CD8-positive, alpha-beta memory T cell (primary cell): ENCODE results near the gene MX2. TPM values are rescaled to one million over a fixed set of nuclear protein-coding genes. Genes with fewer than 3 reads are reported as not detected.

Source experiments
- CTCF ChIA-PET: fragments of 350-600 bp; sonication (Branson Sonifier 250); formaldehyde crosslinking; loops from one replicate; lab custom pipeline; 2021; ENCODE audit warnings: antibody characterized with exemption; lab: Charles Lee
- POLR2A ChIA-PET: fragments of 350-600 bp; sonication (Branson Sonifier 250); formaldehyde crosslinking; loops from one replicate; lab custom pipeline; 2021; ENCODE audit warnings: antibody characterized with exemption; lab: Charles Lee
- DNase-seq, 5 donors: peaks; one replicate each; pipeline versions ENCODE4 v3.0.0 to v3.0.0-alpha.2; 2020 to 2022; ENCODE audit warnings: mixed read lengths in 1 of 5
- H3K27ac ChIP-seq: one replicate; pipeline ENCODE4 v1.7.0; 2013; ENCODE audit warnings: low read depth, mild to moderate bottlenecking, low read length, moderate library complexity
- H3K27me3 ChIP-seq: 2 replicates; pipeline ENCODE4 v1.7.0; 2013; ENCODE audit warnings: low read length, mild to moderate bottlenecking; ENCODE audit not compliant: insufficient read depth, poor library complexity, severe bottlenecking
- H3K36me3 ChIP-seq: 2 replicates; pipeline ENCODE4 v1.7.0; 2013; ENCODE audit warnings: mild to moderate bottlenecking, low read length, moderate library complexity; ENCODE audit not compliant: insufficient read depth
- H3K4me1 ChIP-seq: 2 replicates; pipeline ENCODE4 v1.7.0; 2013; ENCODE audit warnings: mild to moderate bottlenecking, low read length, moderate library complexity; ENCODE audit not compliant: insufficient read depth
- H3K4me3 ChIP-seq: 2 replicates; pipeline ENCODE4 v1.7.0; 2013; ENCODE audit warnings: mild to moderate bottlenecking, low read length
- H3K9me3 ChIP-seq: 2 replicates; pipeline ENCODE4 v1.7.0; 2013; ENCODE audit warnings: mild to moderate bottlenecking, low read length
- H3K27ac Mint-ChIP-seq, 8 donors: one replicate each; pipeline ENCODE4 v1.8.0; 2020 to 2021; ENCODE audit warnings: mixed read lengths in 8 of 8, mild to moderate bottlenecking in 6 of 8, inconsistent platforms in 3 of 8, moderate library complexity in 3 of 8
- H3K27me3 Mint-ChIP-seq, 2 donors: one replicate each; pipeline ENCODE4 v1.8.0; 2020 to 2021; ENCODE audit warnings: mixed read lengths in 2 of 2, mild to moderate bottlenecking in 1 of 2, moderate library complexity in 1 of 2
- H3K36me3 Mint-ChIP-seq, 3 donors: one replicate each; pipeline ENCODE4 v1.8.0; 2020 to 2021; ENCODE audit warnings: mixed read lengths in 3 of 3, inconsistent platforms in 1 of 3, mild to moderate bottlenecking in 1 of 3
- H3K4me1 Mint-ChIP-seq, 3 donors: one replicate each; pipeline ENCODE4 v1.8.0; 2020 to 2021; ENCODE audit warnings: mixed read lengths in 3 of 3, inconsistent platforms in 1 of 3, mild to moderate bottlenecking in 1 of 3
- H3K4me3 Mint-ChIP-seq, 7 donors: one replicate each; pipeline ENCODE4 v1.8.0; 2020 to 2021; ENCODE audit warnings: mixed read lengths in 7 of 7, mild to moderate bottlenecking in 6 of 7, moderate library complexity in 4 of 7, inconsistent platforms in 2 of 7
- H3K9me3 Mint-ChIP-seq, 5 donors: one replicate each; pipeline ENCODE4 v1.8.0; 2020 to 2022; ENCODE audit warnings: mixed read lengths in 5 of 5, mild to moderate bottlenecking in 3 of 5, moderate library complexity in 2 of 5, inconsistent platforms in 1 of 5
- polyA plus RNA-seq: library from polyadenylated mRNA; unstranded; fragments of 300-500 nt; fragmentation: Illumina TruSeq; gene quantifications from one replicate; pipeline ENCODE4 v1.2.3, GENCODE V29; 2021
- total RNA-seq, 2 experiments: library from RNA; stranded (reverse); gene quantifications; one replicate each; pipeline ENCODE4 v1.2.3, GENCODE V29; 2021

MX2 gene
- total and polyA plus RNA-seq, 3 experiments from 2014 or later = 13.2 to 37.2 (median 17.1) TPM

DNA sequence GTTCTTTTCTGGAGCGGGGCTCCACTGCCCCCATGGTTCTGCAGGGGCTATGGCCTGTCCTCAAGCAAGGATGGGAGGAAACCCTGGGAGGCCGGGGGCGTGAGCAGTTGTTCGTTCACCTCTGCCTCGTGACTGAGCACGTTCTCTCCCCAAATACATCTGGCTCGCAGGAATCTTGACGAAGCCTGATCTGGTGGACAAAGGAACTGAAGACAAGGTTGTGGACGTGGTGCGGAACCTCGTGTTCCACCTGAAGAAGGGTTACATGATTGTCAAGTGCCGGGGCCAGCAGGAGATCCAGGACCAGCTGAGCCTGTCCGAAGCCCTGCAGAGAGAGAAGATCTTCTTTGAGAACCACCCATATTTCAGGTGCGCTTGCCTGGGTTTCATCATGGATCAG lies 79.7 kb downstream of the MX2 start:
- peaks cover 0 to 4% (median 0%) of the 10 kb centered on the region in 3 donors for H3K4me1 Mint-ChIP-seq
- no peaks in the 10 kb centered on the region for H3K27me3 ChIP-seq
- peaks cover 0 to 2% of the 10 kb centered on the region in 2 donors for H3K27me3 Mint-ChIP-seq
- POLR2A ChIA-PET = no interaction called here
- no peak overlapping the region for H3K4me3 ChIP-seq
- peaks cover 23 to 94% (median 48%) of the 10 kb centered on the region in 3 donors for H3K36me3 Mint-ChIP-seq
- peak overlapping the region in 1 of 8 donors; percentile 1 for H3K27ac Mint-ChIP-seq
- H3K4me1 ChIP-seq = no peaks in the 10 kb centered on the region
- H3K9me3 Mint-ChIP-seq = no peaks in the 10 kb centered on the region
- CTCF ChIA-PET = no interaction called here
- peaks cover 72% of the 10 kb centered on the region for H3K36me3 ChIP-seq
- DNase-seq = no peak
- no peak overlapping the region for H3K27ac ChIP-seq
- H3K9me3 ChIP-seq = no peaks in the 10 kb centered on the region
- no peak overlapping the region for H3K4me3 Mint-ChIP-seq

DNA sequence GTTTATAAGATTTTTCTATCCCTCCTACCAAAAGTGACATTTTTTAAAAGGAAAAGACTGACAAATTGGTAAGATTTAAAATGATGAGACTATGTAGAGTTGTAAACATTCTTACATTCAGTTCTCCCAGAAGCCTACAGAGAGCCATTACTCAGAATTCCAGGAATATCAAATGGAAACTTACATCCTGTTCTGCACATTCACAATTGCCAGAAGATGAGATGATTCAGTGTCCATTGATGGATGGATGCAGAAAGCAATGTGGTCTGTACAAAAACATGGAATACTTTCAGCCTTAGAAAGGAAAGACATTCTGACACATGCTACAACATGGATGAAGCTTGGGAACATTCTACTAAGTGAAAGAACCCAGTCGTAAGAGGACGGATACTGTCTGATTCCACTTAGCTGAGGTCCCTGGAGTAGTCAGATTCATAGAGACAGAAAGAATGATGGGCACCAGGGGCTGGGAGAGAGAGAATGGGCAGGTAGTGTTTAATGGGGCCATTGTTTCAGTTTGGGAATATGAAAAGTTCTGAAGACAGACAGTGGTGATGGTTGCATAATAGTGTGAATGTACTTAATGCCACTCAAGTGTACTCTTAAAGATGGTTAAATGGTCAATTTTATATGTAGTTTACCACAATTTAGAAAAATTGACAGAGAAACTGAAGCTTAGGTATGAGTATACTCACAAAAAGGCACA lies 80.8 kb downstream of the MX2 start:
- POLR2A ChIA-PET = no interaction called here
- Histone ChIP-seq H3K27me3 (no peaks in the 10 kb centered on the region), H3K36me3 (peaks cover 73% of the 10 kb centered on the region), H3K9me3 (no peaks in the 10 kb centered on the region), H3K4me1 (no peaks in the 10 kb centered on the region), H3K27ac (no peak overlapping the region), H3K4me3 (no peak overlapping the region)
- H3K27ac Mint-ChIP-seq = peak overlapping the region in 3 of 8 donors; percentile 7 to 55 (median 17)
- CTCF ChIA-PET = no interaction called here
- no peaks in the 10 kb centered on the region for H3K4me1 Mint-ChIP-seq
- H3K27me3 Mint-ChIP-seq = peaks cover 0 to 2% of the 10 kb centered on the region in 2 donors
- no peak for DNase-seq
- H3K4me3 Mint-ChIP-seq = no peak overlapping the region
- H3K36me3 Mint-ChIP-seq = peaks cover 18 to 94% (median 52%) of the 10 kb centered on the region in 3 donors
- no peaks in the 10 kb centered on the region for H3K9me3 Mint-ChIP-seq

DNA sequence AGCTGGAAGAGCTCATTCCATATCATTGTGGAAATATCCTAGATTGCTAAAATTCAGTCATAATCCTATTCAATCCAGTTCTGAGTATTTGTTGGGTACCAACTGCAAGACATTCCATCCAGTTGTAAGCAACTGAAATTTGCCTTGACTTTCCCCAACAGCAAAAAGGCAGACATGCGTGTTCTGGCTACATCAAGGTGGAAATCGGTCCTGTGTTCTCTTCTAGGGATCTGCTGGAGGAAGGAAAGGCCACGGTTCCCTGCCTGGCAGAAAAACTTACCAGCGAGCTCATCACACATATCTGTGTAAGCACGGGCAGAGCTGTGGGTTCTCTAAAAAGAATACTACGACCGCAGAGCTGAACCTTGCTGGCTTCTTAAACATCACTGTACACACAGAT lies 81.7 kb downstream of the MX2 start:
- H3K27ac ChIP-seq = no peak overlapping the region
- ChIA-PET POLR2A (no interaction called here), CTCF (no interaction called here)
- no peak for DNase-seq
- Mint-ChIP-seq H3K4me1 (no peaks in the 10 kb centered on the region), H3K9me3 (no peaks in the 10 kb centered on the region), H3K27ac (peak overlapping the region in 1 of 8 donors; percentile 55), H3K36me3 (peaks cover 18 to 95% (median 54%) of the 10 kb centered on the region in 3 donors), H3K27me3 (peaks cover 0 to 2% of the 10 kb centered on the region in 2 donors), H3K4me3 (no peak overlapping the region)
- H3K27me3 ChIP-seq = no peaks in the 10 kb centered on the region
- no peaks in the 10 kb centered on the region for H3K4me1 ChIP-seq
- H3K4me3 ChIP-seq = no peak overlapping the region
- peaks cover 64% of the 10 kb centered on the region for H3K36me3 ChIP-seq
- no peaks in the 10 kb centered on the region for H3K9me3 ChIP-seq

DNA sequence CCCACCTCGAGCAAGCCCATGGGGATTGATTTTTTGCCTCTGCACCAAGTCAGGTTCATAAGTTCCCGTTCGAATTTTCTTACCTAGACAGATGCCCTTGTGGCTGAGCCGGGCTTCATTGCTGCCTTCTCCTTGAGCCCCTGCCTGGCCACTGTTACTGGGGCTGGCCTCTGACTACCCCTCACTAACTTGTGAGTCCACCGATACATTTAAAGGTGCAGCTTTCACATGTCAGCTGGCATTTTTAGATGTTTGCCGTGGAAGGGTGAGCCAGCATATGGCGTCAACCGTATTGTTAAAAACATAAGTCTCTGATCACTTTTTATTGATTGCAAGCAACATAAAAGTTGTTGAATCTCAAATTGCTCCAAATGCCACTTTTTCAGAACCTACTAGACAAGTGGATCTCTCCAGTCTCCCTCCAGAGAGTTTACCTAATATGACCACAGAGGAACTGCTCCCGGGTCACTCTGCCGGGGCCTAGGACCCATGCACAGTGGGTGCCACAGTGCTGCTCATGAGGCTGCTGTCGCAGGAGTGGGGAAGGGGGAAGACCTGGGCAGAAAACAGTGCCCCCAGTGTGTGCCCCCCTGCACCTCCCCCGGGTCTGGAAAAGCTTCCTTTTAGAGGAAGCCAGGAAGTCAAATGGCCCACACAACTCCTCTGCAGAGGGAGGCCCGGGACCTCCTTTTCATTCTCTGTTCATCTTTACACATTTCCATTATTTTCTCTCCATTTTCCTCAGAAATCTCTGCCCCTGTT lies 83.1 kb downstream of the MX2 start:
- Histone ChIP-seq H3K36me3 (peaks cover 58% of the 10 kb centered on the region), H3K27ac (no peak overlapping the region), H3K27me3 (no peaks in the 10 kb centered on the region), H3K4me1 (no peaks in the 10 kb centered on the region), H3K9me3 (no peaks in the 10 kb centered on the region), H3K4me3 (no peak overlapping the region)
- DNase-seq = no peak
- ChIA-PET POLR2A (no interaction called here), CTCF (no interaction called here)
- Mint-ChIP-seq H3K4me1 (no peaks in the 10 kb centered on the region), H3K36me3 (peaks cover 18 to 96% (median 52%) of the 10 kb centered on the region in 3 donors), H3K4me3 (no peak overlapping the region), H3K27ac (peak overlapping the region in 2 of 8 donors; percentile 50 to 51), H3K27me3 (no peaks in the 10 kb centered on the region), H3K9me3 (no peaks in the 10 kb centered on the region)

DNA sequence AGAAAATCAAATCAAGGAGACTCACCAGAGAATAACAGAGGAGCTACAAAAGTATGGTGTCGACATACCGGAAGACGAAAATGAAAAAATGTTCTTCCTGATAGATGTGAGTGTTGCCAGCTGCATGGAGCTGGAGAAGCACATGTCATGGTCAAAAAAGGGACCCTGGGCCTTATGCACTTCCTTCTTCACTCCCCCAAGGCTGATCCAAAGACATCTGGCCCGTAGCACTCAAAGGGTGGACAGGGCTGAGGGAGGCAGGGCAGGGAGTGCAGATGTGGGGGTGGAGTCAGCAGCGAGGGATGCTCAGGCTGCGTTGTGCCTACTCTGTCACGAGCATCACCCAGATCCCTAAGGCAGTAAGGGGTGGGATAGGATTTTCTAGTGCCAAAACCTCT lies 83.6 kb downstream of the MX2 start:
- no peak overlapping the region for H3K4me3 Mint-ChIP-seq
- no peak overlapping the region for H3K4me3 ChIP-seq
- H3K27ac ChIP-seq = no peak overlapping the region
- H3K36me3 Mint-ChIP-seq = peaks cover 18 to 95% (median 52%) of the 10 kb centered on the region in 3 donors
- no peaks in the 10 kb centered on the region for H3K4me1 ChIP-seq
- H3K9me3 ChIP-seq = no peaks in the 10 kb centered on the region
- POLR2A ChIA-PET = no interaction called here
- H3K27me3 Mint-ChIP-seq = no peaks in the 10 kb centered on the region
- peaks cover 55% of the 10 kb centered on the region for H3K36me3 ChIP-seq
- no peaks in the 10 kb centered on the region for H3K9me3 Mint-ChIP-seq
- H3K4me1 Mint-ChIP-seq = no peaks in the 10 kb centered on the region
- CTCF ChIA-PET = no interaction called here
- no peak for DNase-seq
- H3K27ac Mint-ChIP-seq = peak overlapping the region in 1 of 8 donors; percentile 12
- H3K27me3 ChIP-seq = no peaks in the 10 kb centered on the region

DNA sequence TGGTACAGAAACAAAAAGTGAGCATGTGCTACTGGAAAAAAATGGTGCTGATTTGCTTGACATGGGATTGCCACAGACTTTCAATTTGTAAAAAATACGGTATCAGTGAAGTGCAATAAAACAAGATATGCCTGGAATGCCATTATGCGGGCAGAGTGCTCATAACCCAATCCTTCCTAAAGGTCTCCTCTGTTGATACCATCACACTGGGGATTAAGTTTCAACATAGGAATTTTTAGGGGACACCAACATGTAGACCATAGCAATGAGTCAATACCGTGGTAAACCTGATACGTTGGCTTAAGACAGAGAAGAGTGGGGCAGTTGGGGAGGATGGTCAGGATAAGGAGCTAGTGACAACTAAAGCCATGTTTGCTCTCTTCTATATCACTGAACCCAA lies 84.8 kb downstream of the MX2 start:
- POLR2A ChIA-PET = no interaction called here
- Histone ChIP-seq H3K9me3 (no peaks in the 10 kb centered on the region), H3K4me3 (no peak overlapping the region), H3K27ac (no peak overlapping the region), H3K27me3 (no peaks in the 10 kb centered on the region), H3K36me3 (peaks cover 51% of the 10 kb centered on the region), H3K4me1 (no peaks in the 10 kb centered on the region)
- DNase-seq = no peak
- H3K27ac Mint-ChIP-seq = no peak overlapping the region
- no peak overlapping the region for H3K4me3 Mint-ChIP-seq
- peaks cover 18 to 94% (median 52%) of the 10 kb centered on the region in 3 donors for H3K36me3 Mint-ChIP-seq
- CTCF ChIA-PET = no interaction called here
- no peaks in the 10 kb centered on the region for H3K9me3 Mint-ChIP-seq
- no peaks in the 10 kb centered on the region for H3K4me1 Mint-ChIP-seq
- H3K27me3 Mint-ChIP-seq = no peaks in the 10 kb centered on the region

DNA sequence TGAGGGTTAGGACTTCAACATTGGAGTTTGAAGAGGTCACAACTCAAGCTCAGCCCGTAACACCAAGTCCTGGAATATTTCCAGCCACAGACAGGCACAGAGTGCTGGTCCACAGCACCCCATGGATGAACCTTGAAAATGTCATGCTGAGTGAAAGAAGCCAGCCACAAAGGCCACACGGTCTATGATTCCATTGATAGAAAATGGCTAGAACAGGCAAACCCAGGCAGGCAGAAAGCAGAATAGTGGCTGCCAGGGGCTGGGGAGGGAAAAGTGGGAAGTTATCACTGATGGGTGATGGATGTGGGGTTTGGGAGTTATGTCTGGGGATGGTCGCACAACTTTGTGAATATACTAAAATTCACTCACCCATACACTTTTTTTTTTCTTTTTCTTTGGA lies 85.5 kb downstream of the MX2 start:
- Mint-ChIP-seq H3K27me3 (no peaks in the 10 kb centered on the region), H3K4me3 (no peak overlapping the region), H3K36me3 (peaks cover 17 to 94% (median 46%) of the 10 kb centered on the region in 3 donors), H3K27ac (peak overlapping the region in 1 of 8 donors; percentile 36), H3K4me1 (no peaks in the 10 kb centered on the region), H3K9me3 (no peaks in the 10 kb centered on the region)
- CTCF ChIA-PET = no interaction called here
- POLR2A ChIA-PET = no interaction called here
- no peaks in the 10 kb centered on the region for H3K4me1 ChIP-seq
- peaks cover 46% of the 10 kb centered on the region for H3K36me3 ChIP-seq
- no peaks in the 10 kb centered on the region for H3K9me3 ChIP-seq
- H3K4me3 ChIP-seq = no peak overlapping the region
- no peak overlapping the region for H3K27ac ChIP-seq
- no peaks in the 10 kb centered on the region for H3K27me3 ChIP-seq
- DNase-seq = no peak

DNA sequence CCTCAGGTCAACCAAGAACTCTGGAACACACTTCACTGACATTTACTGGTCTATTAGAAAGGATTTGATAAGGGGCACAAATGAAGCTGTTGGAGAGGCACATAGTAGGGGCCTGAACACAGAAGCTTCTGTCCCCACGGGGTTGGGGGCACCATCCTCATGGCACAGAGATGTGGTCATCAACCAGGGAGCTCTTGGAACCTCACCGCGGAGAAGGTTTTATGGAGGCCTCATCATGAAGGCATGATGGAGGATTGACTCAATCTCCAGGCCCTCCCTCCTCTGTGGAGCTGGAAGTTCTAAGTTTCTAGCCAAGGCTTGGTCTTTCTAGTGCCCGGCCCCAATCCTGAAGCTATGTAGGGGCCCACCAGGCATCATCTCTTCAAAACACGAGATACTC lies 87.8 kb downstream of the MX2 start:
- Histone ChIP-seq H3K4me3 (no peak overlapping the region), H3K36me3 (peaks cover 47% of the 10 kb centered on the region), H3K27me3 (no peaks in the 10 kb centered on the region), H3K4me1 (no peaks in the 10 kb centered on the region), H3K27ac (no peak overlapping the region), H3K9me3 (no peaks in the 10 kb centered on the region)
- ChIA-PET CTCF (interaction anchor here (1.2 kb wide), 1 partner anchor 9 kb away, joined by 3 read pairs; no protein-coding TSS in a partner anchor), POLR2A (no interaction called here)
- DNase-seq = no peak
- H3K27me3 Mint-ChIP-seq = no peaks in the 10 kb centered on the region
- H3K4me1 Mint-ChIP-seq = no peaks in the 10 kb centered on the region
- H3K9me3 Mint-ChIP-seq = no peaks in the 10 kb centered on the region
- H3K36me3 Mint-ChIP-seq = peaks cover 6 to 96% (median 35%) of the 10 kb centered on the region in 3 donors
- no peak overlapping the region for H3K4me3 Mint-ChIP-seq
- peak overlapping the region in 1 of 8 donors; percentile 55 for H3K27ac Mint-ChIP-seq
